WI38 (cell line): Measurements from ENCODE around the gene GNRHR.

Experiments
- H3K4me3 ChIP-seq: 2 replicates; pipeline ENCODE4 v1.5.1; 2011; ENCODE audit warnings: low read depth, mild to moderate bottlenecking, control low read depth, low read length
- CTCF ChIP-seq: IDR thresholded peaks from 2 replicates; pipeline ENCODE4 v1.5.1; 2012; ENCODE audit warnings: low read depth, mild to moderate bottlenecking, control low read depth, low read length

Gene GNRHR

GRCh38 chr4:67719953-67720617 lies 34.1 kb downstream of the GNRHR start:
- no peak overlapping the region for H3K4me3 ChIP-seq
- no peak for TF ChIP-seq CTCF

- TF ChIP-seq CTCF, result no peak
- no peak overlapping the region for H3K4me3 ChIP-seq
Observed at GRCh38 chr4:67718848-67719247, 35.3 kb downstream of the GNRHR start.

- no peak overlapping the region for H3K4me3 ChIP-seq
- TF ChIP-seq CTCF, result no peak
Observed at GRCh38 chr4:67717586-67717985, 36.6 kb downstream of the GNRHR start.

GRCh38 chr4:67714955-67715354 lies 39.2 kb downstream of the GNRHR start:
- no peak overlapping the region for H3K4me3 ChIP-seq
- TF ChIP-seq CTCF, result no peak

- no peak for TF ChIP-seq CTCF
- no peak overlapping the region for H3K4me3 ChIP-seq
Observed at GRCh38 chr4:67714248-67714583, 40.0 kb downstream of the GNRHR start.

- no peak overlapping the region for H3K4me3 ChIP-seq
- TF ChIP-seq CTCF, result no peak
Observed at GRCh38 chr4:67713529-67714247, 40.5 kb downstream of the GNRHR start.

GRCh38 chr4:67712650-67713528 lies 41.3 kb downstream of the GNRHR start:
- TF ChIP-seq CTCF, result no peak
- no peak overlapping the region for H3K4me3 ChIP-seq
